Dermis microvascular lymphatic vessel endothelial cell (primary cell): ENCODE data around the gene ZRANB3. TPM values are rescaled to one million over a fixed set of nuclear protein-coding genes. Genes with fewer than 3 reads are reported as not detected.

Experiments
- DNase-seq, 2 donors: peaks; one replicate each; pipeline versions ENCODE4 v3.0.0 to v3.0.0-alpha.2; 2010; ENCODE audit warnings: low read depth in 2 of 2
- total RNA-seq: library from RNA; depleted of rRNA; stranded (reverse); fragments of >200 nt; gene quantifications from 2 replicates; pipeline ENCODE4 v1.2.1, GENCODE V29; 2014

Gene ZRANB3
- total RNA-seq, 1 donor from 2014 or later: 6.0 TPM

- peak in 1 of 2 donors; percentile 3 for DNase-seq
Measured at GRCh38 chr2:135255208-135255607, 275.8 kb downstream of the ZRANB3 start.

- DNase-seq: no peak
Measured at GRCh38 chr2:135252805-135253458, 278.1 kb downstream of the ZRANB3 start.

GRCh38 chr2:135248611-135249010 is 282.4 kb downstream of the ZRANB3 start:
- DNase-seq: no peak

- no peak for DNase-seq
Measured at GRCh38 chr2:135246711-135247270, 284.2 kb downstream of the ZRANB3 start.

- peak; percentile 30 to 93 for DNase-seq
Measured at GRCh38 chr2:135245071-135245470, 285.9 kb downstream of the ZRANB3 start.

GRCh38 chr2:135238651-135239050 is 292.4 kb downstream of the ZRANB3 start:
- DNase-seq: no peak

- no peak for DNase-seq
Measured at GRCh38 chr2:135230150-135230549, 300.9 kb downstream of the ZRANB3 start.

GRCh38 chr2:135227386-135227785 is 303.6 kb downstream of the ZRANB3 start:
- DNase-seq: no peak

- DNase-seq: no peak
Measured at GRCh38 chr2:135226961-135227360, 304.1 kb downstream of the ZRANB3 start.

GRCh38 chr2:135225781-135226180 is 305.2 kb downstream of the ZRANB3 start:
- no peak for DNase-seq

GRCh38 chr2:135219226-135219625 is 311.8 kb downstream of the ZRANB3 start:
- DNase-seq: no peak

- DNase-seq: no peak
Measured at GRCh38 chr2:135218426-135218825, 312.6 kb downstream of the ZRANB3 start.

GRCh38 chr2:135212757-135213156 is 318.3 kb downstream of the ZRANB3 start:
- no peak for DNase-seq

GRCh38 chr2:135208016-135208415 is 323.0 kb downstream of the ZRANB3 start:
- no peak for DNase-seq

GRCh38 chr2:135203944-135204343 is 327.1 kb downstream of the ZRANB3 start:
- DNase-seq: no peak

- no peak for DNase-seq
Measured at GRCh38 chr2:135202751-135203150, 328.3 kb downstream of the ZRANB3 start.

GRCh38 chr2:135198481-135198880 is 332.5 kb downstream of the ZRANB3 start:
- DNase-seq: no peak

- no peak for DNase-seq
Measured at GRCh38 chr2:135190799-135191198, 340.2 kb downstream of the ZRANB3 start.

GRCh38 chr2:135189148-135189547 is 341.9 kb downstream of the ZRANB3 start:
- no peak for DNase-seq

- DNase-seq: no peak
Measured at GRCh38 chr2:135187270-135187669, 343.7 kb downstream of the ZRANB3 start.

- DNase-seq: no peak
Measured at GRCh38 chr2:135186054-135186453, 345.0 kb downstream of the ZRANB3 start.

- DNase-seq: no peak
Measured at GRCh38 chr2:135183822-135184221, 347.2 kb downstream of the ZRANB3 start.

GRCh38 chr2:135182601-135183000 is 348.4 kb downstream of the ZRANB3 start:
- DNase-seq: no peak

GRCh38 chr2:135182190-135182589 is 348.8 kb downstream of the ZRANB3 start:
- DNase-seq: no peak
